Ramos (cell line): Measurements from ENCODE around the gene SPRYD3.

Experiments
- in situ Hi-C: fragments of 300-500 bp; cut with MboI; formaldehyde crosslinking; loops from one replicate; pipeline ENCODE4 v1.14.3; 2022; ENCODE audit warnings: low sequenced_read_pairs; ENCODE audit not compliant: unreplicated experiment

SPRYD3 gene

GRCh38 chr12:53055471-53056266 lies 23.5 kb downstream of the SPRYD3 start:
- in situ Hi-C loops: no loop called here

- in situ Hi-C loops: no loop called here
These were observed 24.9 kb downstream of the SPRYD3 start for GRCh38 chr12:53054112-53054878.

GRCh38 chr12:53053218-53054111 lies 25.7 kb downstream of the SPRYD3 start:
- in situ Hi-C loops: no loop called here

GRCh38 chr12:53052419-53053217 lies 26.6 kb downstream of the SPRYD3 start:
- in situ Hi-C loops: no loop called here

- in situ Hi-C loops: no loop called here
These were observed 27.2 kb downstream of the SPRYD3 start for GRCh38 chr12:53051881-53052412.

- in situ Hi-C loops: no loop called here
These were observed 27.9 kb downstream of the SPRYD3 start for GRCh38 chr12:53051058-53051880.

- in situ Hi-C loops: no loop called here
These were observed 28.6 kb downstream of the SPRYD3 start for GRCh38 chr12:53050426-53051057.

- in situ Hi-C loops: no loop called here
These were observed 29.4 kb downstream of the SPRYD3 start, which contains the start of gene TNS2 for GRCh38 chr12:53049571-53050318. Gene TNS2 (plus strand): TSS chr12:53050065. CDS start chr12:53050186, 121 bp downstream.

- in situ Hi-C loops: no loop called here
These were observed 30.3 kb downstream of the SPRYD3 start for GRCh38 chr12:53048780-53049401.

GRCh38 chr12:53048033-53048779 lies 31.0 kb downstream of the SPRYD3 start:
- in situ Hi-C loops: no loop called here

GRCh38 chr12:53047221-53048032 lies 31.8 kb downstream of the SPRYD3 start:
- in situ Hi-C loops: no loop called here

GRCh38 chr12:53046655-53047220 lies 32.5 kb downstream of the SPRYD3 start:
- in situ Hi-C loops: no loop called here

- in situ Hi-C loops: no loop called here
These were observed 33.5 kb downstream of the SPRYD3 start for GRCh38 chr12:53045696-53046045.

GRCh38 chr12:53044896-53045695 lies 34.1 kb downstream of the SPRYD3 start:
- in situ Hi-C loops: no loop called here
